ENCODE measurements around the gene SYNPO2. TPM values are rescaled to one million over a fixed set of nuclear protein-coding genes. Genes with fewer than 3 reads are reported as not detected.
"Not testable (repeated sequence)": the region's sequence is repeated elsewhere in the genome, so short reads cannot be mapped to it uniquely, and the experiment has no call there.

SYNPO2 gene
- total and polyA plus RNA-seq, 2 of the 13 experiments (the other 11 are each of a cell fraction or from before 2014, with no cell fraction given), result not detected

- H3K4me2 ChIP-seq (ENCODE audit: low read depth, low read length); H3K27me3 ChIP-seq (ENCODE audit: control insufficient read depth in 1 of 2, insufficient read depth in 2 of 2, low read length in 2 of 2); H3K4me1 ChIP-seq (ENCODE audit: insufficient read depth, low read length); CTCF ChIA-PET (ENCODE audit: low intra/inter-chr PET ratio, low total read pairs); H3K27ac ChIP-seq (ENCODE audit: extremely low read length, insufficient read depth, low read length); POLR2A ChIA-PET; DNase-seq (ENCODE audit: low spot score); in situ Hi-C loops (cut with HindIII; ENCODE audit: extremely low pct_ligation_motif_present, low pct_unique_long_range_greater_than_20kb); H4K20me1 ChIP-seq (ENCODE audit: insufficient read depth, low read length); H3K9me3 ChIP-seq (ENCODE audit: low read length); H3K4me3 ChIP-seq (replicated peaks in 1 of 3; ENCODE audit: insufficient read depth in 1 of 3, low read depth in 2 of 3, low read length in 3 of 3); H3K9ac ChIP-seq (ENCODE audit: insufficient read depth, low read depth, low read length); BruUV-seq (replicated peaks); FAIRE-seq; H3K79me2 ChIP-seq (ENCODE audit: insufficient read depth, low read length); H2AFZ ChIP-seq (ENCODE audit: low read length); ATAC-seq; H3K36me3 ChIP-seq (replicated peaks in 1 of 2; ENCODE audit: control insufficient read depth in 1 of 2, insufficient read depth in 2 of 2, low read length in 2 of 2); intact Hi-C loops (cut with micrococcal nuclease; ENCODE audit: unreplicated experiment): not testable (repeated sequence)
- WGBS (ENCODE audit: low lambda C conversion rate), result 0% methylated on average over 2 of the region's 2 CpGs
Observed at GRCh38 chr4:119010221-119010620, 121.6 kb downstream of the SYNPO2 start.

GRCh38 chr4:119010909-119011606, 122.4 kb downstream of the SYNPO2 start:
- Histone ChIP-seq H3K27me3 (ENCODE audit: control insufficient read depth in 1 of 2, insufficient read depth in 2 of 2, low read length in 2 of 2) (no peaks in the 10 kb centered on the region; a peak in 1 of 5 replicates), H3K36me3 (replicated peaks in 1 of 2; ENCODE audit: control insufficient read depth in 1 of 2, insufficient read depth in 2 of 2, low read length in 2 of 2) (no peaks in the 10 kb centered on the region), H2AFZ (ENCODE audit: low read length) (no peak overlapping the region), H4K20me1 (ENCODE audit: insufficient read depth, low read length) (no peaks in the 10 kb centered on the region), H3K4me3 (replicated peaks in 1 of 3; ENCODE audit: insufficient read depth in 1 of 3, low read depth in 2 of 3, low read length in 3 of 3) (no peak overlapping the region), H3K4me2 (ENCODE audit: low read depth, low read length) (no peak overlapping the region), H3K27ac (ENCODE audit: extremely low read length, insufficient read depth, low read length) (no peak overlapping the region), H3K4me1 (ENCODE audit: insufficient read depth, low read length) (no peaks in the 10 kb centered on the region), H3K79me2 (ENCODE audit: insufficient read depth, low read length) (no peaks in the 10 kb centered on the region), H3K9ac (ENCODE audit: insufficient read depth, low read depth, low read length) (no peak overlapping the region), H3K9me3 (ENCODE audit: low read length) (no peaks in the 10 kb centered on the region)
- no peak for FAIRE-seq
- ChIA-PET CTCF (ENCODE audit: low intra/inter-chr PET ratio, low total read pairs) (no interaction called here), POLR2A (no interaction called here)
- no TSS peak for BruUV-seq (replicated peaks)
- intact Hi-C loops (cut with micrococcal nuclease; ENCODE audit: unreplicated experiment) (no loop called here), in situ Hi-C loops (cut with HindIII; ENCODE audit: extremely low pct_ligation_motif_present, low pct_unique_long_range_greater_than_20kb) (no loop called here)
- ATAC-seq, result no peak
- no peak for DNase-seq (ENCODE audit: low spot score)
- TF ChIP-seq ZNF383 (CRISPR knock-in tag; IDR thresholded peaks at IDR 0.05; ENCODE audit: borderline replicate concordance), result no peak
- 39% methylated on average over 7 of the region's 7 CpGs for WGBS (ENCODE audit: low lambda C conversion rate)

- no peak for FAIRE-seq
- H3K9ac ChIP-seq (ENCODE audit: insufficient read depth, low read depth, low read length), result no peak overlapping the region
- no peak for ATAC-seq
- H2AFZ ChIP-seq (ENCODE audit: low read length), result no peak overlapping the region
- H3K4me2 ChIP-seq (ENCODE audit: low read depth, low read length), result no peak overlapping the region
- H3K9me3 ChIP-seq (ENCODE audit: low read length), result no peaks in the 10 kb centered on the region
- no peaks in the 10 kb centered on the region for H3K4me1 ChIP-seq (ENCODE audit: insufficient read depth, low read length)
- no peaks in the 10 kb centered on the region for H3K36me3 ChIP-seq (replicated peaks in 1 of 2; ENCODE audit: control insufficient read depth in 1 of 2, insufficient read depth in 2 of 2, low read length in 2 of 2)
- WGBS (ENCODE audit: low lambda C conversion rate), result 43% methylated on average over 1 of the region's 1 CpG
- no peak overlapping the region for H3K27ac ChIP-seq (ENCODE audit: extremely low read length, insufficient read depth, low read length)
- TF ChIP-seq ZNF530 (CRISPR knock-in tag; IDR thresholded peaks at IDR 0.05; ENCODE audit: low read depth), result no peak
- TF ChIP-seq KDM5A (IDR thresholded peaks at IDR 0.05; ENCODE audit: borderline replicate concordance, low read length), result no peak
- TF ChIP-seq HOXA5 (CRISPR knock-in tag; IDR thresholded peaks at IDR 0.05), result no peak
- TF ChIP-seq ZNF362 (CRISPR knock-in tag; IDR thresholded peaks at IDR 0.05; ENCODE audit: borderline replicate concordance), result no peak
- TF ChIP-seq ZNF138 (CRISPR knock-in tag; IDR thresholded peaks at IDR 0.05; ENCODE audit: low read depth), result no peak
- H3K79me2 ChIP-seq (ENCODE audit: insufficient read depth, low read length), result no peaks in the 10 kb centered on the region
- in situ Hi-C loops (cut with HindIII; ENCODE audit: extremely low pct_ligation_motif_present, low pct_unique_long_range_greater_than_20kb), result no loop called here
- no peak for DNase-seq (ENCODE audit: low spot score)
- no peaks in the 10 kb centered on the region; a peak in 1 of 5 replicates for H3K27me3 ChIP-seq (ENCODE audit: control insufficient read depth in 1 of 2, insufficient read depth in 2 of 2, low read length in 2 of 2)
- no peak overlapping the region for H3K4me3 ChIP-seq (replicated peaks in 1 of 3; ENCODE audit: insufficient read depth in 1 of 3, low read depth in 2 of 3, low read length in 3 of 3)
- ChIA-PET POLR2A (no interaction called here), CTCF (ENCODE audit: low intra/inter-chr PET ratio, low total read pairs) (no interaction called here)
- BruUV-seq (replicated peaks), result no TSS peak
- intact Hi-C loops (cut with micrococcal nuclease; ENCODE audit: unreplicated experiment), result no loop called here
- no peaks in the 10 kb centered on the region for H4K20me1 ChIP-seq (ENCODE audit: insufficient read depth, low read length)
Observed at GRCh38 chr4:119011607-119011988, 122.9 kb downstream of the SYNPO2 start.

Data from HepG2 (cell line).